T-helper 9 cell (primary cell): Measurements from ENCODE around the gene TMEM191B.
A peak's percentile ranks its signal among the peaks of the same experiment; 100 is the strongest.
"Not testable (repeated sequence)": the region's sequence is repeated elsewhere in the genome, so short reads cannot be mapped to it uniquely, and the experiment has no call there.

Source experiments
- DNase-seq: peaks from one replicate; pipeline ENCODE4 v3.0.0-alpha.2; 2020

The TMEM191B gene

GRCh38 chr22:18558939-18559338, 31.3 kb downstream of the TMEM191B start:
- DNase-seq = not testable (repeated sequence)

DNA sequence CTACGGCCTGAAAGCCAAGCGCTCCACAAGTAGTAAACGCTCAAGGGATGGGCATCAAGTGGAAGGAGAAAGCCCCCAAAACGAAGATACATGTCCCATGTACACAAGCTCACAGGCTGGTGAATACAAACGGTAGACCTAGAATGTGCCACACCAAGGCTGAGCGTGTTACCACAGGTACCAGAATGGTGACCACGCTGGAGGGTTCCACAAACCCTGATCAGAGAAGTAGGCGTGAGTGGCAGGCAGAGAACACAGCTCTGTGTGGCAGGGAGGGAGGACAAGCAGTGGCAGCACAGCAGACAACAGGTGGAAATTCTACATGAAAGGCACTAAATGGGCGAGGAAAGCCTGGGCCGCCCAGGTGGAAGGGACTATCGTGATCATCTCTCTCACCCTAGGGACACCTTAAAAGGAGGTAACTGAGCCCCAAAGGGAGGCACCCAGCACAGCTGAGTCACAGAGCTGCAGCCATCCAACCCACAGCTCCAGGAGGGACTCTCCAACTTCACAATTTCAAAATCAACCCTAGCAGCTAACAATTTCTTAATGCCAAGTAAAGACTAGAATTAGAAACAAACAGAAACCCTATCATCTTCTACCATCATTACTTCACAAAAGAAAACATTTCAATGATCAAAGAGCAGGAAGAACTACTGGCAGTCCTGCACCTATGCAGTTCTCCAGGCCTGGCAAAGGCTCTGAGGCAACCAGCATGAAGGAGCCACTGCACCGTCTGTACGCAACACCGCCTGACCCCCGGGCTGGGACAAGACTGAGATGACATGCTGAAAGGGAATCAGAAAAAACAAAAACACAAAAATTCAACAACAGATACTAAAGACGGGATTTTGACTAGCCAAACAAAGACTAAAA, 32.7 kb downstream of the TMEM191B start:
- not testable (repeated sequence) for DNase-seq

- not testable (repeated sequence) for DNase-seq
Measured at GRCh38 chr22:18570509-18571246, 43.1 kb downstream of the TMEM191B start.

DNA sequence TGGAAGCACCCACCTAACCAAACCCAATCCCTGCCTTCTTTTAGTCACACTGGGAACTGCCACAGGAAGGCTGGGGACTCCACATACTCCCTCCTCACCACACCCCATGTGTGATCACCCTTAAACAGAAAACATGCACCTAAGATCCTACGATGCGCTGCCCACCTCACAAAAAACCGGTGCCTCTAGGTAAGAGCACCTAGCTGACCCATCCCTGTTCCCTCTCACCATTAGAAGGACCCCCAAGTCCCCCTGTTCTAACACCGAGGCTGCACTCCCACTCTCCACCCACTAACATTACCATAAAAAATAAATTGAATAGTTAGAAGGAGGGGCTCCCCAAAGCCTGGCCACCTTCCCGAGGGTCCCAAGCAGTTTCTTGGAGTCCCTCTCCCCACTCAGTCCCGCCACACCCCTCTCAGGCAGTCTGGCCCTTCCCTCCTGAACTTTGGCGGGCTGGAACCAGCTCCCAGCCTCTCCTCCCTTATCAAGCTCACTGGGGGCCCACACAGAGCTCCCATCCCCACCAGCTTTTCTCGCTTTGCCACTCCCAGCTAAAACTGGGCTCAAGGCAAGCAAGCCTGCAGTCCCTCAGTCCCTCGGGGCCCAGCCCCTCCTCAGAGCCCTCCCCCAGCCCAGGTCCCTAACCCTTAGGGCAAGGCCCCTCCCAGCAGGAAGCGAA, 46.0 kb downstream of the TMEM191B start:
- not testable (repeated sequence) for DNase-seq

GRCh38 chr22:18574555-18574954, 47.0 kb downstream of the TMEM191B start:
- DNase-seq = not testable (repeated sequence)

DNA sequence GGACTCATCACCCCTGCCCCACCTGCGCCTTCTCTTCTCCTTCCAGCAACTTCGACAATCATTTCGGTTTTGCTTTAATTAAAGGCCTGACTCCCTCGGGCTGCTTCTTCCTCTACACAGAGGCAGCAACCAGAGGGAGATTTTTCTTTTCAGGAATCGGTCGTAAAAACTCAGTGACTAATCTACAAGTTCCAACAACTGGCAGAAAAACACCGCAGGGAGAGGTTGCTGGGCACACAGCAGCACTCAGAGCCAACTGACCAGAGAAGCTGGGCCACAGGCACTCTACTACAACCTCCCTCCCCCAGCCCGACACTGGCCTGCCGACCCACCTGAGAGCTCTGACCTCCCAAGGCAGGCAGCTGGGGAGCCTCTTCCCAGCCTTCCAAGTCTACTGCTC, 48.1 kb downstream of the TMEM191B start:
- DNase-seq = not testable (repeated sequence)

DNA sequence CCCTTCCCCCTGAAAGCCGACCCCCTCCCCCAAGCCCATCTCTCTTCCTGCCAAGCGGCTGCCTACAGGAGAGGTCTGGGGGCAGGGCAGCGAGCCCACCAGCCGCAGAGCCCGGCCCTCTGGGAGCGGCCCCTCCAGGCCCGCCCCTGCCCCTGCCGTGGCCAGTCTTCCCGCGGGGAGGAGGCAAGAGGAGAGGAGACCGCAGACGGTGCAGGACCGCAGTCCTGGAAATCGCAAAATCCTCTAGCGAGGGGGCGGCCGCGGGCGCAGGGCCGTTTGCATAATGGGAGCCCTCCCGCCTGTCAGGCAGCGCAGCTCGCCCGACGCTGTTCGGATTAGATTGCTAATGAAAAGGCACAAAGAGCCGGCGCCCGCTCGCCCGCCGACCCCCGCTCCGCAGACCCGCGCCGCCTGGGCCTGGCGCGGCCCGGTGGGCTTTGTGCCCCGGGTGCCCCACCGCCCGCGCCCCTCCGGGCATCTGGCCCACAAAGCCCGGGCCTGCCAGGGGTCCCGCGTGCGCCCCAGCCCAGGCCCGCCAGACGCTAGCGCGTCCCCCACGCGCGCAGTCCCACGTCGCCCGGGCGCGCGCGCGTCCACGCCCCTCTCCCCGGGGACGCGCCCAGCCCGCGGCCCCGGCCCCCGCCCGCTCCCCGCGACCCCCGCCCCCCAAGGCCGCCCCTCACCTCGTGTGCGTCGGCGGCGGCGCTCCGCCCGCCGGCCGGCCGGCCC, 49.7 kb downstream of the TMEM191B start:
- DNase-seq = not testable (repeated sequence)

- DNase-seq = peak; percentile 59
Measured at GRCh38 chr22:18577847-18578246, 50.2 kb downstream of the TMEM191B start.
